NCI-H2029 treated with DMSO at 0.1 percent for 48 hours (cell line): ENCODE results near the gene CFDP1.
"Not testable (repeated sequence)": the region's sequence is repeated elsewhere in the genome, so short reads cannot be mapped to it uniquely, and the experiment has no call there.

Experiments
- DNase-seq: peaks from one replicate; lab custom pipeline; 2025; lab: John Stamatoyannopoulos, UW

CFDP1 gene

GRCh38 chr16:75293173-75293572 is 140.1 kb downstream of the CFDP1 start:
- no peak for DNase-seq

- no peak for DNase-seq
Observed at GRCh38 chr16:75292691-75293090, 140.6 kb downstream of the CFDP1 start.

GRCh38 chr16:75289189-75289588 is 144.1 kb downstream of the CFDP1 start:
- DNase-seq, result no peak

GRCh38 chr16:75288596-75289120 is 144.6 kb downstream of the CFDP1 start:
- no peak for DNase-seq

- no peak for DNase-seq
Observed at GRCh38 chr16:75288181-75288580, 145.1 kb downstream of the CFDP1 start.

- DNase-seq, result no peak
Observed at GRCh38 chr16:75287708-75288107, 145.6 kb downstream of the CFDP1 start.

GRCh38 chr16:75286389-75286788 is 146.9 kb downstream of the CFDP1 start:
- DNase-seq, result no peak

GRCh38 chr16:75282466-75283281 is 150.6 kb downstream of the CFDP1 start:
- no peak for DNase-seq

GRCh38 chr16:75281826-75282225 is 151.5 kb downstream of the CFDP1 start:
- DNase-seq, result no peak

GRCh38 chr16:75281009-75281408 is 152.3 kb downstream of the CFDP1 start:
- not testable (repeated sequence) for DNase-seq

- DNase-seq, result no peak
Observed at GRCh38 chr16:75280331-75280804, 152.9 kb downstream of the CFDP1 start.

- no peak for DNase-seq
Observed at GRCh38 chr16:75279305-75279704, 154.0 kb downstream of the CFDP1 start.

GRCh38 chr16:75273054-75273925 is 160.0 kb downstream of the CFDP1 start:
- no peak for DNase-seq

GRCh38 chr16:75272629-75273028 is 160.7 kb downstream of the CFDP1 start:
- DNase-seq, result not testable (repeated sequence)

- DNase-seq, result no peak
Observed at GRCh38 chr16:75272097-75272551, 161.2 kb downstream of the CFDP1 start.

GRCh38 chr16:75271441-75272096 is 161.7 kb downstream of the CFDP1 start:
- no peak for DNase-seq

- not testable (repeated sequence) for DNase-seq
Observed at GRCh38 chr16:75269358-75269757, 163.9 kb downstream of the CFDP1 start.

GRCh38 chr16:75267631-75268264 is 165.6 kb downstream of the CFDP1 start:
- peak; percentile 72 for DNase-seq

GRCh38 chr16:75266738-75267630 is 166.3 kb downstream of the CFDP1 start:
- DNase-seq, result no peak

GRCh38 chr16:75265911-75266701 is 167.2 kb downstream of the CFDP1 start:
- no peak for DNase-seq
